Effector CD4-positive, alpha-beta T cell (primary cell): ENCODE results near the gene TNP2.
A peak's percentile ranks its signal among the peaks of the same experiment; 100 is the strongest.

Experiments
- DNase-seq: peaks from one replicate; pipeline ENCODE4 v3.0.0-alpha.2; 2020

TNP2 gene

GRCh38 chr16:11255737-11256660 lies 13.1 kb downstream of the TNP2 start, which contains the start of gene SOCS1:
Gene SOCS1, minus strand, starts transcription at chr16:11256204. Its CDS starts 726 bp downstream, at chr16:11255478.
- peak; percentile 80 for DNase-seq

DNA sequence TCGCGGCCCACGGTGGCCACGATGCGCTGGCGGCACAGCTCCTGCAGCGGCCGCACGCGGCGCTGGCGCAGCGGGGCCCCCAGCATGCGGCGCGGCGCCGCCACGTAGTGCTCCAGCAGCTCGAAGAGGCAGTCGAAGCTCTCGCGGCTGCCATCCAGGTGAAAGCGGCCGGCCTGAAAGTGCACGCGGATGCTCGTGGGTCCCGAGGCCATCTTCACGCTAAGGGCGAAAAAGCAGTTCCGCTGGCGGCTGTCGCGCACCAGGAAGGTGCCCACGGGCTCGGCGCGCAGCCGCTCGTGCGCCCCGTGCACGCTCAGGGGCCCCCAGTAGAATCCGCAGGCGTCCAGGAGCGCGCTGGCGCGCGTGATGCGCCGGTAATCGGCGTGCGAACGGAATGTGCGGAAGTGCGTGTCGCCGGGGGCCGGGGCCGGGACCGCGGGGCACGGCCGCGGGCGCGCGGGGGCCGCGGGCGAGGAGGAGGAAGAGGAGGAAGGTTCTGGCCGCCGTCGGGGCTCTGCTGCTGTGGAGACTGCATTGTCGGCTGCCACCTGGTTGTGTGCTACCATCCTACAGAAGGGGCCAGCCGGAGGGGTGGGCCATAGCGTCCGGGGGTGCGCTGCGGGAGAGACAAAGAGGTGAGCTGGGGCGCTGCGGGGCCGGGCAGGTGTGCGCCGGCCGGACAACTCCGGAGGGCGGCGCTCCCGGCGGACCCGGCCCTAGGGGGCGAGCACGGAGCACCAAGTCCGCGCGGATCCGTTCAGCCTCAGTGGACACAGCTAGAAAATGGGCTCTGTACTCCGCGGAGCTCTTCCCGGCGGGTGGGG lies 14.0 kb downstream of the TNP2 start:
- DNase-seq, result peak; percentile 58

- DNase-seq, result no peak
Observed at GRCh38 chr16:11253995-11254912, 14.9 kb downstream of the TNP2 start.

DNA sequence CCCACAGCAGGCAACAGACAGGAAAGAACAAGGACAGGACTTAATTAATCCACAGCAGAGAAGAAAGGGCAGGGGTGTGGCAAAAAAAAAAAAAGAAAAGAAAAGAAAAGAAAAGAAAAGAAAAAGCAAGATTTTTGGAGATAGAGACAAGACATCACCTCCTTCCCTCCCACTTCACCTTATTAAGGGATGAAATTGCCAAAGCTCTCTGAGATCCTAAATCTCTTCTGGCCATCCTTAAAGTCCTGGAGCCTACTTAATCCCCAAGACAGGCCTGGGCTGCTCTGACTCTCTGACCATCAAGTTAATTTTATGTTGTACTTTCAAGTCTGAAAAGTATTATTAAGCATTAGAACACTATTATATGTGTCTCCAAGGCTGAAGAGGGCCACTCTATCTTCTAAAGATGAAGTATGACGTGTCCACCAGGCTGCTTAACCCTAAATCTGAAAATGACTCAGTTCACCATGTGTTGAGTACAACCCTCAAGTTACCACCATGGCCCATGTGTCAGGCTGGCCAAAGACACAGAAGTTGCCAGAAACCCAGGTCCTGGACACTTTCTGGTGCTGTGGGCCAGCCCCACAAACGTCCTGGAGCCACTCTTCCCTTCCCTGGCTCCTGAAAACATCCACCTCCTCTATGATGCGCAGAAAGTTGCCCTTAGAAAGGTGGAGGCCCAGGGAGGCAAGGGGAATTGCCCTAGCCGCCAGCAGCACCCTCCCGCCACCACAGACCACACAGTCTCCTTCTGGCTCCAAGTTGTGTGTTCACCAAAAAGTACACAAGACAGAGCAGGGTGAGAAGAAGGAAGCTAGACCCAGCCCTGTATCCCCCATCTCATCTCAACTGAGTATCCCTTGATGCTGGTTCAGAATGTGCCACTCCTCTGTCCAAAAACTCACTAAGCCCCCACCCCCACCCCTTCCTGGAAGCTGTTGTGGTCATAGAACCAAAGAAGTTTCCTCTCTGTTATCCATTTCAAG lies 15.8 kb downstream of the TNP2 start:
- DNase-seq, result peak; percentile 38

DNA sequence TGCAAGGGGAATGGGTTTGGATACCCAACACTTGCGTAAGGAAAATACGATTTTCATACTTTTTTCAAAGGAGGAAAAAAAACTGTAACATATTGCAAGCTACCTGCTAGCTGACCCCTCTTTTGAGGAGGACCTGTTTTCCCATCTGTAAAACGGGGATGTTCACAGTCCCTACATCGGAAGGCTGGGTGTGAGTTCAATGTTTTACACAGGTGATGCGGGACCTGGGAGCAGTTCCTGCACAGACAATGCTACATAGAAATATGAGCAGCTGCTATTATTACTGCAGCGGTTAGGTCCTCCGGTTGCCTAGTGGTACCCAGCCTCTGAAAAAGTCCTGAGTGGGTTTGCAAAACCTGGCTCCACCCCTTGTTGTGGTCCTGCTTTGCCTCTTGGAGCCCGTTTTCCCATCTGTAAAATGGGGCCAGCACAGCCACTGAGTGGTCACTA lies 16.6 kb downstream of the TNP2 start:
- no peak for DNase-seq

- DNase-seq, result peak; percentile 70
Observed at GRCh38 chr16:11251525-11252481, 17.3 kb downstream of the TNP2 start.

- no peak for DNase-seq
Observed at GRCh38 chr16:11250786-11251524, 18.2 kb downstream of the TNP2 start.

DNA sequence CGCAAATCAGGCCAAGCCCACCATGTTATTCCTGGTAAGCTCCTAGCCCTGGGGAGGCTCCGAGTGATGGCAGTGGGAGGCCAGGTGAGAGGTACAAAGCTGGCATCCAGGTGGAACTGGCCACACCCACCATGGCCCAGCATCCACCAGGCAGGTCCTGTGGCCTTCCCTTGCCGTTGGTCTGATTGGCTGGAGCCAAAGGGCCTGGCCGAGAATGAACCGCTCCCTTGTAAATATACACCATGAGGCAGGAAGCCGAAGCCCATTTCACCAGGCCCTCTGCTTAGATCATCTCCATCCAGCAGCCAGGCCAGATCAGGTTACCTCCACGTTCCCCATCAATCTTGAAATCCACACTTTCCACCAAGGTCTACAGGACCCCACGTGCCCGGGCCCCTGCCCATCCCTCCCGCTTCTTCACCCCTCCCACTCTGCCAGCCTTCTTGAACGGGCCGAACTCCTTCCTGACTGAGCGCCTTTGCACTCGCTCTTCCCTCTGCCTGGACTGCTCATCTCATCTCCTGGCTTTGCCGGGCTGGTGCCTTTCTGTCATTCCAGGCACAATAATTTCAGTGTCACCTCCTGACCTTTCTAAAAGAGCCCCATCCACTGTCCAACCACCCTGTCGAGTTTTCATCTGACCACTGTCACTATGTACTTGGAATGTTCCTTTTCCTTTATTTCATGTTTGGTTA lies 18.9 kb downstream of the TNP2 start:
- DNase-seq, result no peak

DNA sequence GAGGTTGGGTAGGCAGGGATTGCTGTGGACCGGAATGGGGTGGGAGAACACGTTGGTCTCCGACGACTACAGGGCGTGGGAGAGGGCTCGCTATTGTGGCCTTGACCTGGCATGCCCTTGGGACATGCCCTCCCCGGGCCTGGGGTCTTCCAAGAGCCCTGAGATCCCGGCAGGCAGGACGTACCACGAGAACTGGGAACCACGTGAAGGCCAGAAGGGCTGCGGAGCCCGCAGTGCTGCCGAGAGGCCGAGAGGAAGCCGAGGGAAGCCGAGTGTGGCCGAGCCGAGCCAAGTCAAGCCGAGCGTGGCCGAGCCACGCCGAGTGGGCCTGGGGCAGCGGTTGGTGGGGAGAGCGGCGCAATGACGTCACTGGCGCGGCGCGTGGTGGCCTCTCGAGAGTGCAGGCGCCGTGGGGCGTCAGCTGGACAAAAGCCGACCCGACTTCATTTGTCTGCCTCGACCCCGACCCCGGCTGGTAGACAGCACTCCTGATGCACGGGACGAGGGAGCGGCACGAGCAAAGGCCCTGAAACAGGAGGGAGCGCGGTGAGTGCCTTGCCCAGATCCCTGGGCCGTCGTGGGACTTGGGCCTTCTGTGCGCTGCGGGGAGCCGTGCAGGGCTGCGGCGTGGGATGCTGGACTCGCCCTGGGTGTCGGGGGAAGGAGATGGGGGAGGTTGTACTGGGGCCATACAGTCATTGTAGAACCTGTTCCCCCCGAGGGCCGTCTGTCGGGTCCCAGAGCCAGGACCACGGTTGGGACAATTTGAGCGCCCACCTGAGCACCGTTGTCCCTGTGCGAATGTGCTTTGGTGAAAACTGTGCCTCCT lies 19.7 kb downstream of the TNP2 start:
- no peak for DNase-seq

DNA sequence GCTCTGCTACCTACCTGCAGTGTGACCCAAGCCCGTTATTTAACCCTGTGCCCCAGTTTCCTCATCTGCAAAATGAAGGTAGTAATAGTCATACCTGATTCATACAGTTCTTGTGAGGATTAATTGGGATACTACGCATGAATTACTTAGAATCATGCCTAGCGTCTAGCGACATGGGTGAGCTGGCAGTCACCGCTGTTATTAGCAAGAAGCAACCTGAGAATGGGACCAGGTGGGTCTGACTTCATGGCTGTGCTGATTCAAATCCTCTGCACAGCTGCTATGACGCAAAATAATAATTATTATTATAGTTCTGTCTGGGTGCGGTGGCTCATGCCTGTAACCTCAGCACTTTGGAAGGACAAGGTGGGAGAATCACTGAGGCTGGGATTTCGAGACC lies 21.0 kb downstream of the TNP2 start:
- no peak for DNase-seq

GRCh38 chr16:11245988-11246387 lies 23.1 kb downstream of the TNP2 start:
- DNase-seq, result no peak

- DNase-seq, result no peak
Observed at GRCh38 chr16:11245222-11245737, 23.8 kb downstream of the TNP2 start.

- no peak for DNase-seq
Observed at GRCh38 chr16:11242658-11243057, 26.5 kb downstream of the TNP2 start.

DNA sequence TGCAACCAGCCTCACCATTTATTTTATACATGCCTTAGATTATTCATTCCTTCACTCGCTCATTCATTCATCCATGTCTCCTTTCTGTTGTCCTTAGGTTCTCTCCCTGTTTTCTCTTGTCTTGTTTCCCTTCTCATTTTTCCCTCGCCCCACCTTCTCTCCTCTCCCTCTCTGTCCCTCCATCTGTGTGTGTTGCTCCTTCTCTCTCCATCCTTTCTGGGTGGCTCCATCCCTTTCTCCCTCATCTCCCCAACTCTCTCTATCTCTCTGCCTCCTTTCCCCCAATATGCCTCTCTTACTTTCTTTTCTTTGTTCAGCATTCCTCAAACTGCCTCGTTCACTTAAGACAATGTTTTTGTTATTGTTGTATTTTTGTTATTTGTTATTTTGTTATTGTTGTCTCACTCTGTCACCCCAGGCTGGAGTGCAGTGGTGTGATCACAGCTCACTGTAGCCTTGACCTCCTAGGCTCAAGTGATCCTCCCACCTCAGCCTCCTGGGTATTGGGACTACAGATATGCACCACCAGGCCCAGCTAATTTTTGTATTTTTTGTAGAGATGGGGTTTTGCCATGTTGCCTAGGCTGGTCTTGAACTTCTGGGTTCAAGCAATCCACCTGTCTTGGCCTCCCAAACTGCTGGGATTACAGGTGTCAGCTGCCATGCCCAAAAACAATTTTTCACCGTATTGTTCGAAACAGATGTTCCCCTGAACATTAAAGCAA lies 27.5 kb downstream of the TNP2 start:
- DNase-seq, result no peak

DNA sequence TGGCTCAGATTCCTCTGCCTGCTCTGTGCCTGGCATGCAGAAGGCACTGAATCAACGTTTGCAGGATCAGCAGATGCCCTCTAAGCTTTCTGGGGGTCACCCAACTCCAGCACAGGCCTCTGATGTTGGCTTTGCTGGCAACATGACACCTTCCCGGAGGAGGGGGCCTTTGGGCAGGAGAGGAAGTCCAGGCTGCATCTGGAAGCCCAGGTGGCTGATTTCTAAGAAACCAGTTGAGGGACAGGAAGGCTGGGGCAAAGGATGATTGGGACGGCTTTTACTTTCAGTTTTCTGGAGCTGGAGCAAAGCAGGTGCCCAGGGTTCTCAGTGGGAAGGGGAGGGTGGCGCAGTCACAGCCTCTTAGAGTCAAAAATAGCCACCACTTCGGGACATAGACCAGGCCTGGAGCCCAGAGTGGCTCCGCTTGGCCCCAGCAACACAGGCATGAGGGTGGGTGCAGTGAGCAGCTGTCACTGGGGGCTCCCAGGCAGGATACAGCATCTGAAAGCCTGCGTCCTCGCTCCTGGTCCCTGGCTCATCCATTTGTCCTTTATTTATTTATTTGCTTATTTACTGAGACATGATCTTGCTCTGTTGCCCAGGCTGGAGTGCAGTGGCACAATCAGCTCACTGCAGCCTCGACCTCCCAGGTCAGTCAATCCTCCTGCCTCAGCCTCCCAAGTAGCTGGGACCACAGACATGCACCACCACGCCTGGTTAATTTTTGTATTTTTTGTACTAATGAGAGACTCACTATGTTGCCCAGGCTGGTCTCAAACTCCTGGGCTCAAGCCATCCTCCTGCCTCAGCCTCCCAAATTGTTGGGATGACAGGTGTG lies 28.3 kb downstream of the TNP2 start:
- no peak for DNase-seq
